Measurements from ENCODE around the gene MAPKAPK3.
A peak's percentile ranks its signal among the peaks of the same experiment; 100 is the strongest.
"Not testable (repeated sequence)": the region's sequence is repeated elsewhere in the genome, so short reads cannot be mapped to it uniquely, and the experiment has no call there.

MAPKAPK3 gene

GRCh38 chr3:50656417-50657195 is 39.7 kb downstream of the MAPKAPK3 start:
- no peak for DNase-seq (ENCODE audit: low spot score)

DNA sequence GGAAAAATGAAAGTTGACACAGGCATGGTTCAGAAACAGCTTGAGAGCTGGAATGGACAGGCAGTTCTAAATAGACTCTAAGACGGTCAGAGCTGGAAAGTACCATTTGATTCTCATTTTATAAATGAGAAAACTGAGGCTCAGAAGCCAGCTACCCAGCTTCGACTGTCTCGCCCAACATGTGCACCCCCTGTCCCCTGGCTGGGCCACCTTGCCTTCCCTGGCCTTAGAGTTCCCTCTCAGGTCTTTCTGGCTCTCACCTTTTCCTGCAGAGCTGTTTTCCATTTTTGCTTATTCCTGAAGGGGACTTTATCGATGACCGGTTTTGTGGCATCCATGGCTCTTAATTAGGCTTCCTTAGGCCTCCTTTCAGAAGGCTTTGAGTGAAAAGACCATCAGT is 40.5 kb downstream of the MAPKAPK3 start:
- no peak for DNase-seq (ENCODE audit: low spot score)

GRCh38 chr3:50657816-50658215 is 40.9 kb downstream of the MAPKAPK3 start:
- DNase-seq (ENCODE audit: low spot score), result no peak

- no peak for DNase-seq (ENCODE audit: low spot score)
These were observed 41.5 kb downstream of the MAPKAPK3 start for GRCh38 chr3:50658416-50658815.

DNA sequence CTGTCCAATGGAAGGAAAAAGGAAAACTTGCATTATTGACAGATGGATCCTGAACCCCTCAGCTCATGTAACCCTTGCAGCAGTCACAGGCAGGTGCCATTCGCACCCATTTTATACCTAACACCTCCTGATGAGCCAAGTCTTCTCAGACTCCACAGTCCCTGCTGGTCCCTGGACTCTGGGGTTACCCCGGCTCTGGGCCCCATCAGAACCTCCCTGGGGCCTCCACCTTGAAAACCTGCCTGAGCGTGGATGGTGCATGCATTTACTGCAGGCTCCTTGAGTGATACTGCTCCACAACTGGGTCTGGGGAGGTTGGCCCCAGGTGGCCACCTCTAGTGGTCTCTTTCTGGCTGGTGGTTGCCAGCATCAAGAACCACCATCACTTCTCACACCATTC is 41.9 kb downstream of the MAPKAPK3 start:
- DNase-seq (ENCODE audit: low spot score), result no peak

- no peak for DNase-seq (ENCODE audit: low spot score)
These were observed 43.4 kb downstream of the MAPKAPK3 start for GRCh38 chr3:50660386-50660785.

GRCh38 chr3:50661321-50661837 is 44.4 kb downstream of the MAPKAPK3 start:
- no peak for DNase-seq (ENCODE audit: low spot score)

DNA sequence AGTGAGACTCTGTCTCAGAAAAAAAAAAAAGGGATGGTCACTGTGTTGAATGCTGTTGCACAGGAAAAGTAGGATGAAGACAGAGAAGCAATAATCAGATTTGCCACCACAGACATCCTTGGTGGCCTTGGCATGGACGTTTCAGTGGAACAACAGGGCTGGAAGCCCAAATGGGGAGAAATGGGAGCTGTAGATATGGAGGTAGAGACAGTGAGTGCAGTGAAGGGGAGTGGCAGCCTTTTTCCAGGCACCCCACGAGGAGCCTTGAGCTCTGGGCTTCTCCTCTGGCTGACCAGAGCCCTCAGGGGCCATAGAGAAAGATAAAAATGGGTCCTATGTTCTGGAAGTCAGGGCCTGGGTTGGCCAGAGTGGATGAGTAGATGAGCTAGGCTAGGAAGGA is 45.5 kb downstream of the MAPKAPK3 start:
- no peak for DNase-seq (ENCODE audit: low spot score)

DNA sequence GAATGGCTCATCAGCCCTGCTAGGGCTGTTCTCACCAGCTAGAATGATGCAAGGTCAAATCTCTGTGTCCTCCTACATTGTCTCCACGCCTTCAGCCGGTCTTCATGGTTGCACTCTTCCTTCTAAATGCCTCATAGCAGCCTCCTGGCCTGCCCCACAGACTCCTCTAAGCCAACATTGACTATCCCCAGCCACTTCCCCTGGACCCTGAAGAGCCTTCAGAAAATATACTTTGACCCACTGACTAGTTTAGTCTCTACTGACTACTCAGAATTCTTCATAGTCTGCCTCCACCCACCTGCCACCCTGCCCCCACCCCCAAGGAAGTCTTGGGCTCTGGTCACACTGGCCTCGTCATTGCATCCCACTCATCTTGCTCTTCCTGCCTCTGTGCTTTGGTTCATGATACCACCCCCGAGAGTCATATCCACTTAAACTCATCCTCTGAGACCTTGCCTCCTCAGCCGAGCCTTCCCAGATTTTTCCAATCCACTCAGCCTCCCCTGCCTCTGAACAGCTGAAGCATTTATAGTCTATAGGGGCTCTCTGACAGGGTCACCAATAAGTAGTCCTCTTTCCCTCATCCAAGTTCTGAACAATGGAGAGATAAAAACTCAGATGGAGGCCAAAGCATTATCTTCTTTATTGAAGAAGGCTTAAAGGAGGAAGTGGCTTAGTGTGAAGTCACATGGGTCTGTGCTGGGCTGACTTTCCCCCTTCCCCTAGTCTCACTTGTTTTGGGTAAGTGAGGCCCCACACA is 48.3 kb downstream of the MAPKAPK3 start:
- no peak for DNase-seq (ENCODE audit: low spot score)

DNA sequence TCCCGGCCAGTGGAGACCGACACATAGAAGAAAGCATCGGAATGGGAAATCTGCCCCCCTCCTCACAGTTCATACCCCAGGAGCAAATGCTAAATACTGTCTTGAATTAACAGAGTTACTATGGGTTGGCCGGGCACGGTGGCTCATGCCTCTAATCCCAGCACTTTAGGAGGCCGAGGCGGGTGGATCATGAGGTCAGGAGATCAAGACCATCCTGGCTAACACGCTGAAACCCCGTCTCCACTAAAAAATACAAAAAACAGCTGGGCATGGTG is 48.8 kb downstream of the MAPKAPK3 start:
- not testable (repeated sequence) for DNase-seq (ENCODE audit: low spot score)

DNA sequence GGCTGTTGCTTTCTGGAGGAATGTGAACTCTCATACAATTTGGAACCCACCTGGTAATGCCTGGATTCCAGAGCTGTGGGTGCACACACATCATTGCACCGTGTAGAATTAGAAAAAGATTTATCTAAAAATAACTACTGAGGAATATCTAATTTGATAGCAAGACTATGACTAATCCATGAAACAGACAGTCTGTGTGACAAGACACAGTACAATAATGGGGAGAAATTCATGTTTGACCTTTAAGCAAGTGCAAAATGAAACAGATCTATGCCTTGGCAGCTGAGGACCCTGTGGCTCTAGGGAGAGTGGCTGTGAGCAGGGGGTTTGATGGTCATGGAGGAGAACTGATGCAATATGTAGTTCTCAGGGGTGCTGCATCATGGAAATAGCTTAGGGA is 49.9 kb downstream of the MAPKAPK3 start:
- no peak for DNase-seq (ENCODE audit: low spot score)

GRCh38 chr3:50671331-50671730 is 54.4 kb downstream of the MAPKAPK3 start:
- DNase-seq (ENCODE audit: low spot score), result no peak

GRCh38 chr3:50672656-50673055 is 55.7 kb downstream of the MAPKAPK3 start:
- no peak for DNase-seq (ENCODE audit: low spot score)

DNA sequence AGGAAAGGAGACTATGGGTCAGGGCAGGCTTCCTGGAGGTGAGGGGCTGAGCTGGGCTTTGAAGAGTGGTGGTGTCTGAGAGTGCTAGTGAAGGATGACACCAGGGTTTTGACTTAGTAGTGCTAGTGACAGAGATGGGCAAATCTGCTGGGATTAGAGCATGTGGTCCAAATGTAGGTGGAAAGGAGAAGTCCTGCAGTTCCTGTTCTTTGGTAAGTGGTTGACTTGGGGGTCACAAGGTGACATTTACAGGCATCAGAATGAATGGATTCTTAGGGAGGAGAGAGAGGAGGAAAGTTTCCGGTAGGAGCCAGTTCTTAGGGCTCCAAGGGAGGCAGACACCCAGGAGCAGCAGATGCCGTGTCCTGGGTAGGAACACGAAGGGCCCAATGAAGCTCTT is 57.0 kb downstream of the MAPKAPK3 start:
- DNase-seq (ENCODE audit: low spot score), result no peak

- DNase-seq (ENCODE audit: low spot score), result peak; percentile 99
These were observed 57.6 kb downstream of the MAPKAPK3 start, which contains the start of gene DOCK3 for GRCh38 chr3:50674349-50675178. Gene DOCK3 (plus strand): TSS chr3:50674927. CDS start chr3:50675264, 337 bp downstream.

- DNase-seq (ENCODE audit: low spot score), result peak; percentile 93
These were observed 58.5 kb downstream of the MAPKAPK3 start for GRCh38 chr3:50675179-50676030.

DNA sequence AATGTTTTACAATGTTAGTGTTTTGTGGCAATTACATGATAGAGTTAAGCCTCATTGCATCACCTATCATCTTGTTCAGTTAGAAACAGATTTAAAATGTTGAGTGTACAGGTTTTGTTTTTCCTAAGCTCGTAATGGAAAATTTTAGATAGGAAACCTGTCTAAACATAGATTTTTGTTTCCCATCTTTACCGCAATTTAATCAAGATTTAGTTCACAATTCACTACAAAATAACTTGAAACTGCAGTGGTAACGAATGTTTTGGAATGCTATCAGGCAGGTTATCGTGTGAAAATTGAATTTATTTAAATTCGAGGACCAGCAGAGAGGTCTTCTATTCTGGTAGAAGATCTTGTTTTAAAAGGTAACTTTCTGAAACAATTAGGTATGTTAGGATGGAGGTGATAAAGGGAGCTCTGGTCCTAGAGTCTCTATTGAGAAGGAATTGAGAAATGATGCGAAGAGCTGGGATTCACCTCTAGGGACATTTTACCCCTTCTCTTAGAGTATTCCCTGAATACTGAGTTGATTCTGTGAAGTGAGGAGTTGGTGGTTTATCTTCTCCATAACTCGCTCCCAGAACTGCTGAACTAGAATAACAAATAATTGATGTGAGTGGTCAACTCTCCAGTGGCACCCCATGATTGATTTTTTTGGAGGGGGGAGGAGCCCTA is 59.2 kb downstream of the MAPKAPK3 start:
- DNase-seq (ENCODE audit: low spot score), result no peak

DNA sequence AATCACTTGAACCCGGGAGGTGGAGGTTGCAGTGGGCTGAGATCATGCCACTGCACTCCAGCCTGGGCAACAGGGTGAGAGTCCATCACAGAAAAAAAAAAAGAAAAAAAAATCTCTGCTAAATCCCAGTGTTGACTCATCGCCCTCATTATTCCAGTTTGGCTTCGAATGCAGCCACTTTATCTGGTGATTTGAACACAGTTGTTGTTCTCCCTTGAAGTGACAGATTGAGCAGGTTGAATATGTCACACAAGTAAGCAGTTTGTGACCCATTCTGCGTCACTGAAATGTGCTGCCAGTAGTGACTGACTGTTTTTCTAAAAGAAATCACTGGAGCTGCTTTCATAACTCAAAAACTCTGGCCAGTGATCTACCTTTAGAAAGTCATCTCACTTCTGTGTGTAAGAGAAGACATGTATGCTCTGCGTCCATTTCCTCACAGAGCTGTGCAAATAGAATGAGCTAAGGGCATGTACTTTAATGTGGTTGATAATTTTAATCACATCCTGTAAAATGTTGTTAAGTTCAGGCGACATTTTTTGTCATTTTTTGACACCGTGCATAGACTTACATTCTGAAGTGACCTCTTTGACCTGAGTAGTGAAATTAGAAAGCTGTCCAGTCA is 70.3 kb downstream of the MAPKAPK3 start:
- no peak for DNase-seq (ENCODE audit: low spot score)

GRCh38 chr3:50687916-50688315 is 71.0 kb downstream of the MAPKAPK3 start:
- DNase-seq (ENCODE audit: low spot score), result no peak

- DNase-seq (ENCODE audit: low spot score), result not testable (repeated sequence)
These were observed 71.7 kb downstream of the MAPKAPK3 start for GRCh38 chr3:50688602-50689001.

Measured in D341Med (cell line).